HG03469 (cell line): ENCODE data around the gene PHLDA2.
"Not testable (repeated sequence)": the region's sequence is repeated elsewhere in the genome, so short reads cannot be mapped to it uniquely, and the experiment has no call there.

Source experiments
- ATAC-seq: cut with Tn5 transposase; IDR thresholded peaks from one replicate; pipeline ENCODE4 v1.9.1; 2021; ENCODE audit warnings: mild to moderate bottlenecking, moderate library complexity, moderate number of reproducible peaks; ENCODE audit not compliant: unreplicated experiment

PHLDA2 gene

GRCh38 chr11:2945031-2945756 lies 16.0 kb upstream of the PHLDA2 start:
- ATAC-seq = no peak

GRCh38 chr11:2944530-2944929 lies 15.3 kb upstream of the PHLDA2 start:
- no peak for ATAC-seq

GRCh38 chr11:2943711-2944118 lies 14.5 kb upstream of the PHLDA2 start:
- no peak for ATAC-seq

- ATAC-seq = no peak
Measured at GRCh38 chr11:2942872-2943710, 13.9 kb upstream of the PHLDA2 start.

GRCh38 chr11:2942447-2942846 lies 13.2 kb upstream of the PHLDA2 start:
- ATAC-seq = no peak

GRCh38 chr11:2940921-2941821 lies 12.0 kb upstream of the PHLDA2 start:
- ATAC-seq = no peak

GRCh38 chr11:2940147-2940920 lies 11.1 kb upstream of the PHLDA2 start:
- ATAC-seq = no peak

GRCh38 chr11:2938458-2939418 lies 9.5 kb upstream of the PHLDA2 start:
- not testable (repeated sequence) for ATAC-seq

GRCh38 chr11:2937641-2938457 lies 8.6 kb upstream of the PHLDA2 start:
- ATAC-seq = not testable (repeated sequence)

- ATAC-seq = no peak
Measured at GRCh38 chr11:2934611-2935239, 5.5 kb upstream of the PHLDA2 start.

- no peak for ATAC-seq
Measured at GRCh38 chr11:2934021-2934550, 4.9 kb upstream of the PHLDA2 start.

- no peak for ATAC-seq
Measured at GRCh38 chr11:2933375-2934020, 4.3 kb upstream of the PHLDA2 start.

- no peak for ATAC-seq
Measured at GRCh38 chr11:2932850-2933251, 3.6 kb upstream of the PHLDA2 start.

GRCh38 chr11:2931771-2932738 lies 2.8 kb upstream of the PHLDA2 start:
- no peak for ATAC-seq

- ATAC-seq = no peak
Measured at GRCh38 chr11:2931420-2931746, 2.2 kb upstream of the PHLDA2 start.
